Muscle layer of duodenum (tissue), 2 donors: Measurements from ENCODE around the gene PLAAT4.
"Not testable (repeated sequence)": the region's sequence is repeated elsewhere in the genome, so short reads cannot be mapped to it uniquely, and the experiment has no call there.

Experiments used
- H3K27ac ChIP-seq: one replicate; pipeline ENCODE4 v1.7.0; 2013; ENCODE audit warnings: mild to moderate bottlenecking, low read length
- H3K27me3 ChIP-seq: one replicate; pipeline ENCODE4 v1.7.0; 2013; ENCODE audit warnings: low read depth, mild to moderate bottlenecking, control low read depth, low read length
- H3K36me3 ChIP-seq, 2 donors: one replicate each; pipeline ENCODE4 v1.7.0; 2013; ENCODE audit warnings: low read length in 2 of 2, control low read depth in 1 of 2, mild to moderate bottlenecking in 1 of 2; ENCODE audit not compliant: insufficient read depth in 2 of 2, control insufficient read depth in 1 of 2
- H3K4me1 ChIP-seq, 2 donors: one replicate each; pipeline ENCODE4 v1.7.0; 2013; ENCODE audit warnings: low read length in 2 of 2, mild to moderate bottlenecking in 2 of 2, control low read depth in 1 of 2, moderate library complexity in 1 of 2; ENCODE audit not compliant: insufficient read depth in 2 of 2, control insufficient read depth in 1 of 2
- H3K4me3 ChIP-seq, 2 donors: one replicate each; pipeline ENCODE4 v1.7.0; 2013; ENCODE audit warnings: low read length in 2 of 2, low read depth in 1 of 2, mild to moderate bottlenecking in 1 of 2
- H3K9me3 ChIP-seq, 2 donors: one replicate each; pipeline ENCODE4 v1.7.0; 2013; ENCODE audit warnings: low read length in 2 of 2, control low read depth in 1 of 2, mild to moderate bottlenecking in 1 of 2; ENCODE audit not compliant: control insufficient read depth in 1 of 2
- donor health status: healthy.

PLAAT4 gene

DNA sequence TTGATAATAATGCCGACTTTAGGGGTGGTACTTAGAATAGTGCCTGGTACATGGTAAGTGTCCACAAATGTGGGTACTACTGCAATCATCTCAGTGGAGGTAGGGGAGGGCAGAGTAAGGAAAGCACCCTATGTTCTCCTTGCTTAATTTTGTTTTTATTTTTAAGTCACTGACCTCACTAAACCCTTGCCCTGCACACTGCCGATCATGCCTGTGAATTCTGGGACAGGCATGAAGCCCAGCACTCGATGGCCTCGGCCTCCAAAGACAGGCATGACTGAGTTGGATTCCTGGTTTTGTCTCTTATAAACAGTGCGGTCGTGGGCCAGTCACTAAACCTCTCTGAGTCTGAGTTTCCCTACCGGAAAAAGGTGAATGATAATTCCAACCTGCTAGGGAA, 23.8 kb upstream of the PLAAT4 start:
- no peaks in the 10 kb centered on the region for H3K36me3 ChIP-seq
- no peaks in the 10 kb centered on the region for H3K4me1 ChIP-seq
- no peaks in the 10 kb centered on the region for H3K9me3 ChIP-seq
- no peak overlapping the region for H3K4me3 ChIP-seq
- no peaks in the 10 kb centered on the region for H3K27me3 ChIP-seq
- no peak overlapping the region for H3K27ac ChIP-seq

DNA sequence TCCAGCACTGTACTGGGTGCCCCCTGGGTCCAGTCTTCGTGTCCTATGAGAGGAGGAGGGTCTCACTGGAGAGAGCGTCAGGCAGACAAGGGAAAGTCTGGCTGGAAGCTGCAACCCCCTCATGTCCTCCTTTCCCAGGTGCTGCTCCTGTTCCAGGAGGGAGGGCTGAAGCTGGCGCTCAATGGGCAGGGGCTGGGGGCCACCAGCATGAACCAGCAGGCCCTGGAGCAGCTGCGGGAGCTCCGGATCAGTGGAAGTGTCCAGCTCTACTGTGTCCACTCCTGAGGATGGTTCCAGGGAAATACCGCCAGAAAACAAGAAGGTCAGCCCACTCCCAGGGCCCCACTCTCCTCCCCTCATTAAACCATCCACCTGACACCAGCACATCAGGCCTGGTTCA, 20.5 kb upstream of the PLAAT4 start:
- H3K4me3 ChIP-seq, result no peak overlapping the region
- H3K36me3 ChIP-seq, result no peaks in the 10 kb centered on the region
- no peak overlapping the region for H3K27ac ChIP-seq
- H3K4me1 ChIP-seq, result no peaks in the 10 kb centered on the region
- H3K27me3 ChIP-seq, result no peaks in the 10 kb centered on the region
- H3K9me3 ChIP-seq, result no peaks in the 10 kb centered on the region

DNA sequence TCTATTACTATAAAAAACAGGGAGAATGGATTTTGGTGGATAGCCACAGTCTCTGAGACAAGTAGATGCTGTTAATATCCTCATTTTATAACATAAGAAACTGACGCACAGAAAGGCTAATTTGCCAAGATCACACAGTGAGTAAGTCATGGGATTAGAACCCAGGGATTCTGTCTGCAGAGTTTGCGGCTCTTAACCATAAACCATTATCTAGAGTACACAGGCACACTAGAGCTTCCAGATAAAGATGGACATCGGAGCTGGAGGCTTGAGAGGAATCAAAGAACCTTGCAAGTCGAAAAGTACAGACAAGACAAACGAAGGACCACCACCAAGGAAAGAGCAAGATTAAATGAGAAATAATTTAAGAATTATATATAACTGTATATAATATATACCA, 19.5 kb upstream of the PLAAT4 start:
- H3K27ac ChIP-seq, result no peak overlapping the region
- no peaks in the 10 kb centered on the region for H3K9me3 ChIP-seq
- no peaks in the 10 kb centered on the region for H3K36me3 ChIP-seq
- no peak overlapping the region for H3K4me3 ChIP-seq
- no peaks in the 10 kb centered on the region for H3K4me1 ChIP-seq
- no peaks in the 10 kb centered on the region for H3K27me3 ChIP-seq

DNA sequence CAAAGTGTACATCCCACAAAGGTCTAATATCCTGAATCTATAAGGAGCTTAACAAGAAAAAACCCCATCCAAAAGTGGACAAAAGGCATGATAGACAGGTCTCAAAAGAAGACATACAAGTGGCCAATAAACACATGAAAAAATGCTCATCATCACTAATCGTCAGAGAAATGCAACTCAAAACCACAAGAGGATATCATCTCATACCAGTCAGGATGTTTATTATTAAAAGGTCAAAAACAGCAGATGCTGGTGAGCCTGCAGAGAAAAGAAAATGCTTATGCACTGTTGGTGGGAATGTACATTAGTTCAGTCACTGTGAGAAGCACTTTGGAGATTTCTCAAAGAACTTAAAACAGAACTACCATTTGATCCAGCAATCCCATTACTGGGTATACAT, 18.1 kb upstream of the PLAAT4 start:
- no peak overlapping the region for H3K27ac ChIP-seq
- no peaks in the 10 kb centered on the region for H3K4me1 ChIP-seq
- no peaks in the 10 kb centered on the region for H3K27me3 ChIP-seq
- no peak overlapping the region for H3K4me3 ChIP-seq
- no peaks in the 10 kb centered on the region for H3K36me3 ChIP-seq
- H3K9me3 ChIP-seq, result no peaks in the 10 kb centered on the region

DNA sequence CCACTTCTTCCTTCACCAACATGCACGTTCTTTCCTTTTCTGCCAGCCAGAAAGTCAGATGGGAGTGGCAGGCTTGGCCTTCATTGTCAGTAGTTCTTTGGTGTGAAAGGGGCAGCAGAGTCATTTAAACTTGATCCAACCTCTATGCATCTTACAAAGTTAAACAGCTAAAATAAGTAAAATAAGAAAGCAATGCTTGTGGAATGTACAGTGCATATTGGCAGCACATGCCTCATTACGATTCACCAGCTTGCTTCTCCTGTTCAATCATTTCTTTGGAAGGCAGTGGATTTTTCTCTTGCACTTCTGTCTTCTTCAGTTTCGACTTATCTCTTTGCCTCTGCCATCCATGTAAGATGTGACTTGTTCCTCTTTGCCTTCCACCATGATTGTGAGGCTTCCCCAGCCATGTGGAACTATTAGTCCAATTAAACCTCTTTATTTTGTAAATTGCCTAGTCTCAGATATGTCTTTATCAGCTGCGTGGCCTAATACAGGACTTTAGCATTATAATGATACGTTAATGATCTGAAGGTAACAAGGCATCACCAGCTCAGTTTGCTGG, 15.9 kb upstream of the PLAAT4 start:
- H3K4me1 ChIP-seq, result no peaks in the 10 kb centered on the region
- H3K27ac ChIP-seq, result no peak overlapping the region
- H3K4me3 ChIP-seq, result no peak overlapping the region
- H3K9me3 ChIP-seq, result no peaks in the 10 kb centered on the region
- H3K27me3 ChIP-seq, result no peaks in the 10 kb centered on the region
- H3K36me3 ChIP-seq, result no peaks in the 10 kb centered on the region

DNA sequence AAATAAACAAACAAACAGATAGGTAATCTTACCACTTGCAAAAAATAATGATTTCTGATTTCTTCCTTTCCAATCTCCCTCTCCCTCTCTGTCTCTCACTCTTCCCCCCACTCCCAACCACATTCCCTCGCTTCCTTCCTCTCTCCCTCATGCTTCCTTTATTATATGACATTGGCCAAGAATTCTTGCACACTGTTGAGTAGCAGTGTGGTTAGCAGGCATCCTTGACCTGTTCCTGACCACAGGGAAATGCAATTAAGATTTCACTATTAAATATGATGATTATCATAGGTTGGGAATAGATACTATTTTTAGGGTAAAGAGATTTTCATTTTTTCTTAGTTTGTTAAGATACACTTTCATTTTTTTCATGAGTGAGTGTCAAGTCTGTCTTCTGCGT, 14.7 kb upstream of the PLAAT4 start:
- Histone ChIP-seq H3K27me3 (no peaks in the 10 kb centered on the region), H3K36me3 (no peaks in the 10 kb centered on the region), H3K27ac (no peak overlapping the region), H3K4me3 (no peak overlapping the region), H3K9me3 (no peaks in the 10 kb centered on the region), H3K4me1 (no peaks in the 10 kb centered on the region)

DNA sequence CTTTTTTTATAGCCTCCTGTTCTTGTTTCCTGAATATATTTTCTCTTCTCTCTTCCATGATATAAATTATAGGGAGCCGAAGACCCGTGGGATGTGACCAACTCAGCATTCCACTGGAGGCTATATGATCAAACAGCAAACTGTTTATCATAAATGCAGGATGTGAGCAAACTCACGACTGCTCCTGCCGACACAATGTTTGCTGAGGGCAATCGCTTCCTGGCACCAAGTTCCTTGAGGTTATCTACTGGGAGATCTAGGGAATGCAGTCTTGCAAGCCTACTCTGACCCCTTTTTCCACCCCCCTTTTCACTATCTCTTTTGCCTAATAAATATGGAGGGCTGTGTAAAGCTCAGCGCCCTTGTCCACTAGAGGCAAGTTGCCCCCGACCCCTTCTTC, 13.5 kb upstream of the PLAAT4 start:
- Histone ChIP-seq H3K4me3 (no peak overlapping the region), H3K27me3 (no peaks in the 10 kb centered on the region), H3K27ac (no peak overlapping the region), H3K36me3 (no peaks in the 10 kb centered on the region), H3K9me3 (no peaks in the 10 kb centered on the region), H3K4me1 (no peaks in the 10 kb centered on the region)

DNA sequence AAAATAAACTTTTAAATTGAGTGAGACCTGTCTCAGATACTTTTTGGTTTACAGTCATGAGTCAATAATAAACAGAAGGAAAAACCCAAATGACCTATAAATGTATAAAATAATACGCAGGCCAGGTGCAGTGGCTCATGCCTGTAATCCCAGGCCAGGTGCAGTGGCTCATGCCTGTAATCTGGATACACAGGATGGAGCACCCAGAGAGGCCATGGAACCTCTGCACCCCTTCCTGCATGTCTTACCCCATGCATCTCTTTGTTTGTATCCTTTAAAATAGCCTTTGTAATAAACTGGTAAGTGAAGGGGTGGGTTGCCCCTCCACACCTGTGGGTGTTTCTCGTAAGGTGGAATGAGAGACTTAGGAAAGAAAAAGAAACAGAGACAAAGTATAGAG, 8.9 kb upstream of the PLAAT4 start:
- Histone ChIP-seq H3K9me3 (no peaks in the 10 kb centered on the region), H3K27ac (no peak overlapping the region), H3K4me1 (no peaks in the 10 kb centered on the region), H3K4me3 (no peak overlapping the region), H3K36me3 (no peaks in the 10 kb centered on the region), H3K27me3 (no peaks in the 10 kb centered on the region)

DNA sequence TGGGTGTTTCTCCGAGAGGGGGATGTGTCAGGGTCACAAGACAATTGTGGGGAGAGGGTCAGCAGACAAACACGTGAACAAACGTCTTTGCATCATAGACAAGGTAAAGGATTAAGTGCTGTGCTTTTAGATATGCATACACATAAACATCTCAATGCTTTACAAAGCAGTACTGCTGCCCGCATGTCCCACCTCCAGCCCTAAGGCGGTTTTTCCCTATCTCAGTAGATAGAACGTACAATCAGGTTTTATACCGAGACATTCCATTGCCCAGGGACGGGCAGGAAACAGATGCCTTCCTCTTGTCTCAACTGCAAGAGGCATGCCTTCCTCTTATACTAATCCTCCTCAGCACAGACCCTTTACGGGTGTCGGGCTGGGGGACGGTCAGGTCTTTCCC, 8.5 kb upstream of the PLAAT4 start:
- not testable (repeated sequence) for H3K9me3 ChIP-seq, H3K4me1 ChIP-seq, H3K27ac ChIP-seq, H3K4me3 ChIP-seq, H3K27me3 ChIP-seq, H3K36me3 ChIP-seq

DNA sequence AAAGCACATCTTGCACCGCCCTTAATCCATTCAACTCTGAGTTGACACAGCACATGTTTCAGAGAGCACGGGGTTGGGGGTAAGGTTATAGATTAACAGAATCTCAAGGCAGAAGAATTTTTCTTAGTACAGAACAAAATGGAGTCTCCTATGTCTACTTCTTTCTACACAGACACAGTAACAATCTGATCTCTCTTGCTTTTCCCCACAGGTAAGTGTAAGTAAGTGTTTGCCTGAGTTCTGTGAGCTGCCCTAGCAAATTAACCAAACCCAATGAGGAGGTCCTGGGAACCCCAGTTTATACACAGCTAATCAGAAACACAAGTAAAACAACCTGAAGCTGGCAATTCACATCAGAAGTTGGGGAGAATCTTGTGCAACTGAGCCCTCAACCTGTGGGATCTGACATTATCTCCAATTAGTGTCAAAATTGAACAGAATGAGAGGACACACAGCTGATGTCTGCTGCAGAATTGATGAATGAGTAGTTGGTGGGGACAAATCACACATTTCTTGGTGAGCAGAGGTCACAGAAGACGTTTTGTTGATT, 7.8 kb upstream of the PLAAT4 start:
- not testable (repeated sequence) for H3K4me1 ChIP-seq, H3K9me3 ChIP-seq, H3K27ac ChIP-seq, H3K27me3 ChIP-seq, H3K4me3 ChIP-seq, H3K36me3 ChIP-seq

DNA sequence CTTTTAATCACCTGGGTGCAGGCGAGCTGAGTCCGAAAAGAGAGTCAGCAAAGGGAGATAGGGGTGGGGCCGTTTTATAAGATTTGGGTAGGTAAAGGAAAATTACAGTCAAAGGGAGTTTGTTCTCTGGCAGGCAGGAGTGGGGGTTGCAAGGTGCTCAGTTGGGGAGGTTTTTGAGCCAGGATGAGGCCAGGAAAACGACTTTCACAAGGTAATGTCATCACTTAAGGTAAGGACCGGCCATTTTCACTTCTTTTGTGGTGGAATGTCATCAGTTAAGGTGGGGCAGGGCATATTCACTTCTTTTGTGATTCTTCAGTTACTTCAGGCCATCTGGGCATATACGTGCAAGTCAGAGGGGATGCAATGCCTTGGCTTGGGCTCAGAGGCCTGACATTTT, 7.2 kb upstream of the PLAAT4 start:
- not testable (repeated sequence) for H3K9me3 ChIP-seq, H3K27ac ChIP-seq, H3K4me3 ChIP-seq, H3K36me3 ChIP-seq, H3K4me1 ChIP-seq, H3K27me3 ChIP-seq

DNA sequence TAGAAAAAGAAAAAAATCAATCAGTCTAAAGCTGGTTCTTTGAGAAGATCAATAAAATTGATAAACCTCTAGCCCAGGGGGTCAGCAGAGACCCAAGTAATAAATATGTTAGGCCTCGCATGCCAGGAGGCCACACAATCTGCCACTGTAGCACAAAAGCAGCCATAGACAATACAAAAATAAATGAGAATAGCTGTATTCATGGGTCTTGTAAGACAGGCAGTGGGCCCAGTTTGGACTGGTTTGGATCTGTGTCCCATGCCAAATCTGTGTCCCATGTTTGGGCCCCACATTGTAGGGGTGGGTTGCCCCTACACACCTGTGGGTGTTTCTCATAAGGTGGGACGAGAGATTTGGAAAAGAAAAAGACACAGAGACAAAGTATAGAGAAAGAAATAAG, 6.6 kb upstream of the PLAAT4 start:
- Histone ChIP-seq H3K4me3 (no peak overlapping the region), H3K4me1 (no peaks in the 10 kb centered on the region), H3K27me3 (no peaks in the 10 kb centered on the region), H3K27ac (no peak overlapping the region), H3K36me3 (no peaks in the 10 kb centered on the region), H3K9me3 (no peaks in the 10 kb centered on the region)
